ENCODE measurements around the gene DDOST. TPM values are rescaled to one million over a fixed set of nuclear protein-coding genes. Genes with fewer than 3 reads are reported as not detected.
"Not testable (repeated sequence)": the region's sequence is repeated elsewhere in the genome, so short reads cannot be mapped to it uniquely, and the experiment has no call there.

DDOST gene
- polyA plus RNA-seq, 5 donors, result 210 to 229 (median 215) TPM

- no peak for DNase-seq
These were observed 30.4 kb downstream of the DDOST start for GRCh38 chr1:20630729-20631128.

GRCh38 chr1:20626524-20626923 lies 34.6 kb downstream of the DDOST start:
- no peak for DNase-seq

DNA sequence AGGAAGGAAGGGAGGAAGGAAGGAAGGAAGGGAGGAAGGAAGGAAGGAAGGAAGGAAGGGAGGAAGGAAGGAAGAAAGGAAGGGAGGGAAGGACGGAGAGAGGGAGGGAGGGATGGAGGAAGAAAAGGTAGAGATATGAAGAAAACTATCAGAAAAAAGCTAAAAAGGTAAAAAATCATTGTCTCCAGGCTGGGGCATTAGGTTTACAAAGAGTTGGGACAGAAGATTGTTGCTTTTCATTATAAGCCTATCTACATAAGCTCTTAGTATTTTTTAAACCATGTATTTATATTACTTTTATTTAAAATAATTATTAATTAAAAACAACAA lies 35.1 kb downstream of the DDOST start:
- DNase-seq, result no peak

DNA sequence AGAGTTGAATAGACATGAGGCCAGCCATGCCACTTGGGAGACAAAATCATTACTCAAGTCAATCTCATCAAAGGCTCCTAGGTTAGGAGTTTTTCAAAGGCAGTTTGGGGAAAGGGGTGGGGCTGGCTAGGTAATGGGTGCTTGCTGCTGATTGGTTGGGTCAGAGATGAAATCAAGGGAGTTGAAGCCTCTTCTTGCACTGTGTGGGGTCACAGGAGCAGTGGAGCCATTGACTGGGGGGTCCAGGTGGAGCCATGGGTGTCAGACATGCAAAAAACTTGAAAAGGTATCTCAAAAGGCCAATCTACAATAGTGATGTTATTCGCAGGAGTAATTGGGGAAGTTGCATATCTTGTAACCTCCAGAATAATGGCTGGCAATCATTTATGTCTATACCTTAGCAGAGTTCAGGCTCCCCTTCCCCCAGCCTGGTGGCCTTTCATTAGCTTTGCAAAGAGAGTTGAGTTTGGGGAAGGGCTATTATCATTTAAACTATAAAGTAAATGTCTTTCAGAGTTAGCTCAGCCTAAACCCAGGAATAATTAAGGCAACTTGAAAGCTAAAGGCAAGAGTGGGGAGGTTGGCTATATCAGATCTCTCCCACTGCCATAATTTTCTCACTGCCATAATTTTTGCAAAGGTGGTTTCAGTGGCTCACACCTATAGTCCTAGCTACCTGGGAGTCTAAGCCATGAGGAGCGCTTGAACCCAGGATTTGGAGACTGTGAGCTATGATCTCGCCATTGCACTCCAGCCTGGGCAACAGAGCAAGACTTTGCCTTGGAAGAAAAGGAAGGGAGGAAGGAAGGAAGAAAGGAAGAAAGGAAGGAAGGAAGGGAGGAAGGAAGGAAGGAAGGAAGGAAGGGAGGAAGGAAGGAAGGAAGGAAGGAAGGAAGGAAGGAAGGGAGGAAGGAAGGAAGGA lies 35.7 kb downstream of the DDOST start:
- no peak for DNase-seq

- DNase-seq, result no peak
These were observed 36.5 kb downstream of the DDOST start for GRCh38 chr1:20624709-20625108.

GRCh38 chr1:20621012-20621411 lies 40.2 kb downstream of the DDOST start:
- DNase-seq, result no peak

DNA sequence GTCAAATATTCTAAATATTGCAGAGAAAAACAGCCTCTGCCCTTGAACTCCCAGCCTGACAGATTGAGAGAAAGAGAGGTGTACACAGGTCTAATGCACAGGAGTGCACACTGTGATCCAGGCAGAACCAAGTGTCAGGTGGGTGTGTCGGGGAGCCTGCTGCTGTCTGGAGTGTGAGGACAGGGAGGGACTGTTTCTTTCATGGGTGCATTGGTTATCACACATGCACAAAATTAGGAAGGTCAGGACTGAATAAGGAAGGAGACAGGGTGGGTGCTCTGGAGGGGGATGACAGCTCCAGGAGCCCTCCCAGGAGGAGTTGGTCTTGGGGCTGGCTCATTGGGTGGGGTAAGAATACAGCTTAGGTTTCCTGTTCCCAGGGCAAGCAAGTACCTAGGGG lies 41.2 kb downstream of the DDOST start:
- no peak for DNase-seq

- DNase-seq, result no peak
These were observed 42.6 kb downstream of the DDOST start for GRCh38 chr1:20618550-20618949.

DNA sequence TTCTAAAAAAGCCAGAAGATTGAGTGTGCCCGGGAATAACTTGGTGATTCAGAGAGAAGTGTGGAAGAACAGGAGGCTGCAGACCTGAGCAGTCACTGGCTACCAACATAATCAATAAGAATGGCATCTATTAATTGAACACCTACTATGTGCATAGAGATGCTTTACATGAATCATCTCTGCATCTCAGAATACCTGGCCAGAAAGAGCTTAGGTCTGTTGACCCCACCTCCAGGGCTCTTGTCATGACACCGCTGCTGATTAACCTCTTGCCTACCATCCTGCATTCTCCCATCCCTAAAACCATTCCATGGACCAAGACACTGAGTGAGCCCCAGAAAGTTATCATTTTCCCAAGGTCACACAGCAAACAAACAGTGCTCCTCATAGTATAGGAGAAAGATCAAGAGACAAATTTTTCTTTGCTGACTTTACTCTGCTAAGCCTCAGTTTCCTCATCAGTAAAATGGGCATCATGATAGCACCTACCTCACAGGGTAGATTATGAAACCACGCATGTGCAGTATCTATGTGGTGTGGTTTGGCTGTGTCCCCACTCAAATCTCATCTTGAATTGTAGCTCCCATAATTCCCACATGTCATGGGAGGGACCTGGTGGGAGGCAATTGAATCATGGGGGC lies 44.2 kb downstream of the DDOST start:
- no peak for DNase-seq

- DNase-seq, result no peak
These were observed 45.0 kb downstream of the DDOST start for GRCh38 chr1:20615946-20616846.

GRCh38 chr1:20614131-20614579 lies 47.0 kb downstream of the DDOST start:
- DNase-seq, result no peak

DNA sequence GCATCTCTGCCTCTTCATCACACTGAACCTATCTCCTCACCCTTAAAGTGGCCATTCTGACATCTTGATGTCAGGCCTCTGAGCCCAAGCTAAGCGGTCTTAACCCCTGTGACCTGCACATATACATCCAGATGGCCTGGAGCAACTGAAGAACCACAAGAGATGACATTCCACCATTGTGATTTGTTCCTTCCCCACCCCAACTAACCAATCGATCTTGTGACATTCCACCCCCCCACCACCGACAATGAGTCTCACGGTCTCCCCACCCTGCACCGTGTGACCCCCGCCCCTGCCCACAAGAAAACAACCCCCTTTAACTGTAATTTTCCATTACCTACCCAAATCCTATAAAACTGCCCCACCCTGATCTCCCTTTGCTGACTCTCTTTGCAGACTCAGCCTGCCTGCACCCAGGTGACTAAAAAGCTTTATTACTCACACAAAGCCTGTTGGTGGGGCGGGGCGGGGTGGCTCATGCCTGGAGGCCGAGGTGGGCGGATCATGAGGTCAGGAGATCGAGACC lies 48.9 kb downstream of the DDOST start:
- DNase-seq, result no peak

- no peak for DNase-seq
These were observed 49.5 kb downstream of the DDOST start for GRCh38 chr1:20611652-20612051.

DNA sequence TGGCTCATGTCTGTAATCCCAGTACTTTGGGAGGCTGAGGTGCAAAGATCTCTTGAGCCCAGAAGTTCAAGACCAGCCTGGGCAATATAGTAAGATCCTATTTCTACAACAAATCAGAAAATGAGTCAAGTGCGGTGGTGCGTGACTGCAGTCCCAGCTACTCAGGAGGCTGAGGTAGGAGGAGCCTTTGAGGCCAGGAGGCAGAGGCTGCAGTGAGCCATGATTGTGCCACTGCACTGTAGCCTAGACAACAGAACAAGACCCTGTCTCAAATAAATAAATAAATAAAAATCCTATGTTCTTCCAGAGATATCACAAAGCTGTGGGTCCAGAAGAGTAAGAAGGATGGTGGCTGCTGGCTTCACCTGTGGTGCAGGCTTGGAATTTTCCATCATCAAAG lies 50.2 kb downstream of the DDOST start:
- DNase-seq, result no peak

- DNase-seq, result no peak
These were observed 51.6 kb downstream of the DDOST start for GRCh38 chr1:20609541-20609940.

DNA sequence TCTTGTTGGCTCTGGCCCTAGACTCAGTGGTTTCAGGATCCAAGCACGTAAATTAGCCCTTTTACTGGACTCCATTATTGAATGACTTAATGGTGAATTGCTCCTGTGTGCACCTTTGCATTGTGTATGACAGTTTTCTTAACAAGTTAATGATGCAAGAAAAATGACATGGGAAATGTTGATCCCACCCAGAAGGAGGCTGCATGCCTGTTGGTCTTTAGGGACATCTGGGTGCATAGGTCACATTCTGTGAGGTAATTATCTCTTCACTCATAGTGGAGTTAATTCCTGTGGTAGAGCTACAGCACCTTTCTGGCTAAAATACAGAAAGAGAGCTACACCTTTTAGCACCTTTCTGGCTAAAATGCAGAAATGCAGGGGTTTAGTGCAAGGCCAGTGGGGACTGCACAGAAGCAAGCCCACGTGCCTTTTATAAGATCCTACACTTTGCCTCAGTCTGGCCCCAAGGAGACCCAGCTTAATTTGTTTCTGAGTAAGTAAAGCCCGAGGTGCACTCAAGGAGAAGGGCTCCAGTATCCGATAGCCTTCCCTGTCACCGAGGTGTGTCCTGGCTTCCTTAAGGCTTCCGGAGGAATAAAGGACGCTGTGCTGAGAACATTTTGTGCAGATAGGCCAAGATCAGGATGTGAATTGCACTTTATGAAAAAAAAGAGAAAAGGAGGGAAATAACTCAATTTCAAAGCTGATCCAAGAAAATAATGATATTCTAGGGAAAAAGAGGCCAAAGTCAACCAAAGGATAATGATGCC lies 54.2 kb downstream of the DDOST start:
- DNase-seq, result not testable (repeated sequence)

GRCh38 chr1:20604678-20605077 lies 56.5 kb downstream of the DDOST start:
- DNase-seq, result no peak

GRCh38 chr1:20603504-20604464 lies 57.4 kb downstream of the DDOST start:
- DNase-seq, result no peak

GRCh38 chr1:20602851-20603450 lies 58.2 kb downstream of the DDOST start:
- DNase-seq, result no peak
